CD4-positive, CD25-positive, alpha-beta regulatory T cell (primary cell): ENCODE measurements around the gene PODXL. TPM values are rescaled to one million over a fixed set of nuclear protein-coding genes. Genes with fewer than 3 reads are reported as not detected.

Source experiments
- ATAC-seq, 2 donors: fragments of 150-1000 bp; cut with Tn5 transposase; one replicate each; pipeline ENCODE4 v1.10.0; 2021; ENCODE audit warnings: low read depth in 2 of 2, moderate number of reproducible peaks in 2 of 2, moderate library complexity in 1 of 2
- DNase-seq, 3 donors: peaks; one replicate each; pipeline versions ENCODE4 v3.0.0 to v3.0.0-alpha.2; 2012 to 2022; ENCODE audit warnings: mixed read lengths in 1 of 3
- H3K27ac ChIP-seq: one replicate; pipeline ENCODE4 v1.7.0; 2013; ENCODE audit warnings: mild to moderate bottlenecking, low read length; ENCODE audit not compliant: insufficient read depth, poor library complexity, severe bottlenecking
- H3K27me3 ChIP-seq: one replicate; pipeline ENCODE4 v1.7.0; 2013; ENCODE audit warnings: low read length; ENCODE audit not compliant: control insufficient read depth, insufficient read depth
- H3K36me3 ChIP-seq: one replicate; pipeline ENCODE4 v1.7.0; 2013; ENCODE audit warnings: mild to moderate bottlenecking, low read length, moderate library complexity; ENCODE audit not compliant: control insufficient read depth, insufficient read depth
- H3K4me1 ChIP-seq: 2 replicates; pipeline ENCODE4 v1.7.0; 2013; ENCODE audit warnings: mild to moderate bottlenecking, low read length; ENCODE audit not compliant: insufficient read depth, control insufficient read depth, poor library complexity, severe bottlenecking
- H3K4me3 ChIP-seq: one replicate; pipeline ENCODE4 v1.7.0; 2013; ENCODE audit warnings: low read depth, mild to moderate bottlenecking, low read length, moderate library complexity
- H3K9me3 ChIP-seq, 2 experiments: 1 replicate in 1 of 2; 2 replicates in 1 of 2; pipeline ENCODE4 v1.7.0; 2013; ENCODE audit warnings: low read length in 2 of 2, mild to moderate bottlenecking in 1 of 2, moderate library complexity in 1 of 2; ENCODE audit not compliant: control insufficient read depth in 2 of 2
- H3K27ac Mint-ChIP-seq, 3 donors: one replicate each; pipeline ENCODE4 v1.8.0; 2020 to 2022; ENCODE audit warnings: mild to moderate bottlenecking in 3 of 3, mixed read lengths in 3 of 3, moderate library complexity in 2 of 3
- H3K27me3 Mint-ChIP-seq: one replicate; pipeline ENCODE4 v1.8.0; 2022; ENCODE audit warnings: mild to moderate bottlenecking, mixed read lengths
- H3K36me3 Mint-ChIP-seq: one replicate; pipeline ENCODE4 v1.8.0; 2020; ENCODE audit warnings: mixed read lengths
- H3K4me1 Mint-ChIP-seq, 4 donors: one replicate each; pipeline ENCODE4 v1.8.0; 2020 to 2022; ENCODE audit warnings: mixed read lengths in 4 of 4, mild to moderate bottlenecking in 1 of 4
- H3K4me3 Mint-ChIP-seq, 4 donors: one replicate each; pipeline ENCODE4 v1.8.0; 2020 to 2022; ENCODE audit warnings: mild to moderate bottlenecking in 4 of 4, mixed read lengths in 4 of 4, moderate library complexity in 3 of 4
- H3K9me3 Mint-ChIP-seq, 7 donors: one replicate each; pipeline ENCODE4 v1.8.0; 2020 to 2022; ENCODE audit warnings: mixed read lengths in 7 of 7, mild to moderate bottlenecking in 3 of 7, moderate library complexity in 2 of 7
- polyA plus RNA-seq, 4 donors: library from polyadenylated mRNA; unstranded; fragments of 300-500 nt; fragmentation: Illumina TruSeq; gene quantifications; one replicate each; pipeline ENCODE4 v1.2.3, GENCODE V29; 2021
- total RNA-seq: library from RNA; stranded (reverse); gene quantifications from one replicate; pipeline ENCODE4 v1.2.3, GENCODE V29; 2022

PODXL gene
- total and polyA plus RNA-seq, 5 donors from 2014 or later = 0.17 to 0.89 (median 0.34) TPM

- Histone ChIP-seq H3K36me3 (no peaks in the 10 kb centered on the region), H3K4me1 (peaks cover 5% of the 10 kb centered on the region), H3K27me3 (no peaks in the 10 kb centered on the region), H3K27ac (no peak overlapping the region), H3K9me3 (no peaks in the 10 kb centered on the region), H3K4me3 (no peak overlapping the region)
- Mint-ChIP-seq H3K36me3 (no peaks in the 10 kb centered on the region), H3K27ac (peak overlapping the region in 1 of 3 donors; percentile 28), H3K27me3 (peaks cover 7% of the 10 kb centered on the region), H3K9me3 (no peaks in the 10 kb centered on the region), H3K4me1 (peaks cover 5 to 10% (median 8%) of the 10 kb centered on the region in 4 donors), H3K4me3 (no peak overlapping the region)
- no peak for ATAC-seq
- no peak for DNase-seq
These were observed 30.6 kb downstream of the PODXL start for GRCh38 chr7:131525820-131526219.

- H3K27ac ChIP-seq = no peak overlapping the region
- no peak overlapping the region for H3K4me3 ChIP-seq
- no peaks in the 10 kb centered on the region for H3K36me3 ChIP-seq
- peaks cover 7% of the 10 kb centered on the region for H3K27me3 Mint-ChIP-seq
- no peaks in the 10 kb centered on the region for H3K27me3 ChIP-seq
- H3K4me3 Mint-ChIP-seq = no peak overlapping the region
- H3K9me3 Mint-ChIP-seq = no peaks in the 10 kb centered on the region
- no peak overlapping the region for H3K27ac Mint-ChIP-seq
- no peak for ATAC-seq
- DNase-seq = no peak
- H3K9me3 ChIP-seq = no peaks in the 10 kb centered on the region
- H3K4me1 Mint-ChIP-seq = peaks cover 5 to 10% (median 8%) of the 10 kb centered on the region in 4 donors
- H3K4me1 ChIP-seq = peaks cover 5% of the 10 kb centered on the region
- H3K36me3 Mint-ChIP-seq = no peaks in the 10 kb centered on the region
These were observed 31.7 kb downstream of the PODXL start for GRCh38 chr7:131524703-131525102.

- no peak overlapping the region for H3K27ac ChIP-seq
- ATAC-seq (no peak), DNase-seq (no peak)
- no peak overlapping the region for H3K27ac Mint-ChIP-seq
- peaks cover 5 to 10% (median 8%) of the 10 kb centered on the region in 4 donors for H3K4me1 Mint-ChIP-seq
- H3K4me3 Mint-ChIP-seq = no peak overlapping the region
- H3K36me3 ChIP-seq = no peaks in the 10 kb centered on the region
- H3K27me3 Mint-ChIP-seq = peaks cover 7% of the 10 kb centered on the region
- H3K4me3 ChIP-seq = no peak overlapping the region
- H3K4me1 ChIP-seq = peaks cover 5% of the 10 kb centered on the region
- no peaks in the 10 kb centered on the region for H3K9me3 ChIP-seq
- no peaks in the 10 kb centered on the region for H3K27me3 ChIP-seq
- no peaks in the 10 kb centered on the region for H3K36me3 Mint-ChIP-seq
- H3K9me3 Mint-ChIP-seq = no peaks in the 10 kb centered on the region
These were observed 32.3 kb downstream of the PODXL start for GRCh38 chr7:131524115-131524514.

- H3K27ac Mint-ChIP-seq = peak overlapping the region in 1 of 3 donors; percentile 9
- no peak overlapping the region for H3K27ac ChIP-seq
- no peaks in the 10 kb centered on the region for H3K36me3 ChIP-seq
- H3K4me1 ChIP-seq = peaks cover 5% of the 10 kb centered on the region
- no peaks in the 10 kb centered on the region for H3K9me3 Mint-ChIP-seq
- H3K4me3 ChIP-seq = peak overlapping the region; percentile 76
- peak overlapping the region in 1 of 4 donors; percentile 75 for H3K4me3 Mint-ChIP-seq
- no peaks in the 10 kb centered on the region for H3K27me3 ChIP-seq
- ATAC-seq (peak; percentile 28 to 31), DNase-seq (peak in 1 of 3 donors; percentile 70)
- H3K4me1 Mint-ChIP-seq = peaks cover 5 to 10% (median 8%) of the 10 kb centered on the region in 4 donors
- H3K9me3 ChIP-seq = no peaks in the 10 kb centered on the region
- peaks cover 5% of the 10 kb centered on the region for H3K27me3 Mint-ChIP-seq
- no peaks in the 10 kb centered on the region for H3K36me3 Mint-ChIP-seq
These were observed 34.0 kb downstream of the PODXL start for GRCh38 chr7:131522325-131522930.

GRCh38 chr7:131521651-131522163 lies 34.7 kb downstream of the PODXL start:
- no peak overlapping the region for H3K27ac Mint-ChIP-seq
- no peak overlapping the region for H3K27ac ChIP-seq
- H3K4me3 ChIP-seq = no peak overlapping the region
- peaks cover 5% of the 10 kb centered on the region for H3K4me1 ChIP-seq
- H3K4me1 Mint-ChIP-seq = peaks cover 5 to 10% (median 8%) of the 10 kb centered on the region in 4 donors
- no peaks in the 10 kb centered on the region for H3K27me3 Mint-ChIP-seq
- H3K36me3 Mint-ChIP-seq = no peaks in the 10 kb centered on the region
- ATAC-seq (no peak), DNase-seq (no peak)
- no peaks in the 10 kb centered on the region for H3K27me3 ChIP-seq
- H3K4me3 Mint-ChIP-seq = no peak overlapping the region
- no peaks in the 10 kb centered on the region for H3K9me3 ChIP-seq
- no peaks in the 10 kb centered on the region for H3K36me3 ChIP-seq
- no peaks in the 10 kb centered on the region for H3K9me3 Mint-ChIP-seq

GRCh38 chr7:131518626-131519025 lies 37.8 kb downstream of the PODXL start:
- H3K27me3 ChIP-seq = no peaks in the 10 kb centered on the region
- Mint-ChIP-seq H3K27ac (no peak overlapping the region), H3K27me3 (peaks cover 8% of the 10 kb centered on the region), H3K4me1 (peaks cover 5 to 12% (median 9%) of the 10 kb centered on the region in 4 donors), H3K9me3 (no peaks in the 10 kb centered on the region), H3K4me3 (no peak overlapping the region), H3K36me3 (no peaks in the 10 kb centered on the region)
- ATAC-seq (no peak), DNase-seq (no peak)
- H3K9me3 ChIP-seq = no peaks in the 10 kb centered on the region
- no peak overlapping the region for H3K27ac ChIP-seq
- no peak overlapping the region for H3K4me3 ChIP-seq
- no peaks in the 10 kb centered on the region for H3K36me3 ChIP-seq
- peaks cover 5% of the 10 kb centered on the region for H3K4me1 ChIP-seq

GRCh38 chr7:131517218-131517923 lies 39.1 kb downstream of the PODXL start:
- H3K27ac Mint-ChIP-seq = no peak overlapping the region
- H3K27me3 Mint-ChIP-seq = peaks cover 11% of the 10 kb centered on the region
- no peak overlapping the region for H3K4me3 ChIP-seq
- no peaks in the 10 kb centered on the region for H3K36me3 Mint-ChIP-seq
- no peaks in the 10 kb centered on the region for H3K9me3 Mint-ChIP-seq
- no peak overlapping the region for H3K4me3 Mint-ChIP-seq
- H3K27me3 ChIP-seq = no peaks in the 10 kb centered on the region
- ATAC-seq (no peak), DNase-seq (no peak)
- H3K4me1 ChIP-seq = peaks cover under 1% of the 10 kb centered on the region
- H3K27ac ChIP-seq = no peak overlapping the region
- H3K4me1 Mint-ChIP-seq = peaks cover 0 to 10% (median 8%) of the 10 kb centered on the region in 4 donors
- H3K36me3 ChIP-seq = no peaks in the 10 kb centered on the region
- H3K9me3 ChIP-seq = no peaks in the 10 kb centered on the region
